Spleen (tissue), 11 donors: ENCODE results near the gene ARMH2. TPM values are rescaled to one million over a fixed set of nuclear protein-coding genes. Genes with fewer than 3 reads are reported as not detected.

ENCODE experiments used
- DNase-seq: peaks from one replicate; pipeline ENCODE4 v3.0.0-alpha.2; 2020
- H3K27ac ChIP-seq, 8 donors: fragments of 200-600 bp; sonication (generic) in 7 of 8; 1 replicate in 4 of 8; 2 replicates in 4 of 8; pipeline versions ENCODE4 v1.5.0 to v1.8.0; 2016 to 2021; ENCODE audit warnings: inconsistent platforms in 4 of 8, mild to moderate bottlenecking in 4 of 8, moderate library complexity in 1 of 8
- H3K27me3 ChIP-seq, 7 donors: fragments of 200-600 bp; sonication (generic) in 6 of 7; replicated peaks in 1 of 7; 1 replicate in 4 of 7; 2 replicates in 3 of 7; pipeline versions ENCODE4 v1.5.0 to v1.8.0; 2016 to 2021; ENCODE audit warnings: inconsistent platforms in 3 of 7, mild to moderate bottlenecking in 1 of 7
- H3K36me3 ChIP-seq, 6 donors: fragments of 200-600 bp; sonication (generic) in 5 of 6; 1 replicate in 4 of 6; 2 replicates in 2 of 6; pipeline versions ENCODE4 v1.5.0 to v1.8.0; 2016 to 2021; ENCODE audit warnings: inconsistent platforms in 2 of 6
- H3K4me1 ChIP-seq, 6 donors: fragments of 200-600 bp; sonication (generic) in 5 of 6; 1 replicate in 3 of 6; 2 replicates in 3 of 6; pipeline versions ENCODE4 v1.5.0 to v1.8.0; 2016 to 2021; ENCODE audit warnings: inconsistent platforms in 3 of 6
- H3K4me3 ChIP-seq, 8 donors: fragments of 200-600 bp; sonication (generic) in 7 of 8; 1 replicate in 4 of 8; 2 replicates in 4 of 8; pipeline versions ENCODE4 v1.5.0 to v1.8.0; 2016 to 2021; ENCODE audit warnings: inconsistent platforms in 4 of 8, mild to moderate bottlenecking in 4 of 8, moderate library complexity in 2 of 8
- H3K9me3 ChIP-seq, 8 donors: fragments of 200-600 bp; sonication (generic) in 7 of 8; 1 replicate in 4 of 8; 2 replicates in 4 of 8; pipeline versions ENCODE4 v1.5.0 to v1.8.0; 2016 to 2021; ENCODE audit warnings: inconsistent platforms in 4 of 8
- POLR2A ChIP-seq, 3 donors: fragments of 450-650 bp; IDR thresholded peaks; one replicate each; pipeline ENCODE4 v1.5.1; 2017; ENCODE audit warnings: antibody characterized with exemption in 3 of 3, mild to moderate bottlenecking in 1 of 3
- POLR2AphosphoS5 ChIP-seq, 3 donors: sonication (generic); formaldehyde crosslinking; IDR thresholded peaks; one replicate each; pipeline ENCODE4 v1.5.1; 2017; ENCODE audit warnings: antibody characterized with exemption in 3 of 3
- WGBS, 5 donors: extraction: QIAGEN DNeasy Blood & Tissue Kit in 3 of 5; methylation state at CpG; one replicate each; pipeline versions ENCODE4 v1.1.5 to v1.1.7; 2013 to 2018; 5-methylcytosine and 5-hydroxymethylcytosine counted together
- intact Hi-C: fragments of 100-400 bp; cut with DNase I; formaldehyde crosslinking; loops from one replicate; pipeline ENCODE4 v1.15.0; 2023; ENCODE audit warnings: low total_unique reads
- polyA plus RNA-seq, 3 donors: library from polyadenylated mRNA; stranded (reverse); fragments of 200-250 nt; gene quantifications; one replicate each; pipeline ENCODE4 v1.2.1, GENCODE V29; 2013
- total RNA-seq, 7 donors: library from RNA; depleted of rRNA in 3 of 7; stranded (reverse); fragments of >200 nt in 3 of 7; fragmentation: NEBNext Ultra II Directional in 4 of 7; extraction: Animal tissue kit (Norgen Biotek cat#: 25700) in 4 of 7; gene quantifications; one replicate each; pipeline versions ENCODE4 v1.1.0 to v1.2.1, GENCODE V29; 2016 to 2021
- TF ChIP-seq, protein P1 (sequence below), 11 experiments: fragments of 200-600 bp in 7 of 11; fragments of 450-650 bp in 4 of 11; sonication (generic) in 4 of 11; IDR thresholded peaks in 8 of 11; conservative IDR thresholded peaks in 3 of 11; 1 replicate in 7 of 11; 2 replicates in 4 of 11; pipeline versions ENCODE4 v1.4.0 to v1.8.0; 2016 to 2021; ENCODE audit warnings: antibody characterized with exemption in 11 of 11, inconsistent platforms in 4 of 11, mild to moderate bottlenecking in 1 of 11
- donor health status: healthy with polysubstance abuse.
- donor health status: DM: no; HTN: no; CAD: no; lungs with moderate emphysema.
- donor health status: DM: no; HTN: no; CAD: no.
- donor health status: Bipolar disorder and iron deficiency.
- donor health status: healthy.
- donor health status: DM: no; HTN: no; CAD: no.
- donor health status: DM: yes; HTN: yes; CAD: no.

Gene ARMH2
- total and polyA plus RNA-seq, 10 donors = 0.35 to 3.0 (median 1.2) TPM; not detected in 4

DNA sequence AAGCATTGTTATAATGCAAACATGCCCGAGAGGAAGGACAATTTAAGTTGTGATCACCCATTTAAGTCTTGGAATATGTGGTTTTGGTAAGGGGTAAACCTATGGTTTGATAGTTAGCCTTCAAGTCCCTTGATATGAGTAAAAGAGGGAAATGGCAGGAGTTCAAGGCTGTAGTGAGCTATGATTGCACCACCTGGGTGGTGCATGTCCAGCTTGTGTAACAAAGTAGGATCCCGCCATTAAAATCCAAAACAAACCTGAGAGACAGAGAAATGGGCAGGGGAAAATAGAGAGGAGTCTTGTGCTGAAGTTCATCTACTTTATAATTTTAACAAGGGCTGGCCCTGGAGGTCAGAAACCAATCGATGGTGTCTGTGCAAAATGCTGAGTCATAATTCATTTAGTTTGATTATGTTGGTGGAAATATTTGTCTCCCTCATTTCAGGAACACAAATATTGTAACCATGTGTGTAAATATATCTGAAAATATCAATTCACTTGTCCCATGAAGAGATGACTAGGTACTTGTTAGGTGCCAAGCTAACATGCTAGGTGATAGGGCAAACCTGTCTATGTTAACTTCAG is 23.2 kb upstream of the ARMH2 start:
- H3K27ac ChIP-seq = peak overlapping the region in 1 of 8 donors; percentile 21
- DNase-seq = no peak
- H3K4me1 ChIP-seq = peaks cover 0 to 11% (median 0%) of the 10 kb centered on the region in 6 donors
- H3K36me3 ChIP-seq = peaks cover 0 to 96% (median 67%) of the 10 kb centered on the region in 6 donors
- no peaks in the 10 kb centered on the region for H3K27me3 ChIP-seq
- intact Hi-C loops = no loop called here
- no peaks in the 10 kb centered on the region for H3K9me3 ChIP-seq
- WGBS, 5 donors = 89 to 99% (median 94%) methylated on average over 3 of the region's 3 CpGs
- no peak overlapping the region for H3K4me3 ChIP-seq
- TF ChIP-seq POLR2A (IDR thresholded peaks at IDR 0.05) = no peak
- TF ChIP-seq, protein P1, sequence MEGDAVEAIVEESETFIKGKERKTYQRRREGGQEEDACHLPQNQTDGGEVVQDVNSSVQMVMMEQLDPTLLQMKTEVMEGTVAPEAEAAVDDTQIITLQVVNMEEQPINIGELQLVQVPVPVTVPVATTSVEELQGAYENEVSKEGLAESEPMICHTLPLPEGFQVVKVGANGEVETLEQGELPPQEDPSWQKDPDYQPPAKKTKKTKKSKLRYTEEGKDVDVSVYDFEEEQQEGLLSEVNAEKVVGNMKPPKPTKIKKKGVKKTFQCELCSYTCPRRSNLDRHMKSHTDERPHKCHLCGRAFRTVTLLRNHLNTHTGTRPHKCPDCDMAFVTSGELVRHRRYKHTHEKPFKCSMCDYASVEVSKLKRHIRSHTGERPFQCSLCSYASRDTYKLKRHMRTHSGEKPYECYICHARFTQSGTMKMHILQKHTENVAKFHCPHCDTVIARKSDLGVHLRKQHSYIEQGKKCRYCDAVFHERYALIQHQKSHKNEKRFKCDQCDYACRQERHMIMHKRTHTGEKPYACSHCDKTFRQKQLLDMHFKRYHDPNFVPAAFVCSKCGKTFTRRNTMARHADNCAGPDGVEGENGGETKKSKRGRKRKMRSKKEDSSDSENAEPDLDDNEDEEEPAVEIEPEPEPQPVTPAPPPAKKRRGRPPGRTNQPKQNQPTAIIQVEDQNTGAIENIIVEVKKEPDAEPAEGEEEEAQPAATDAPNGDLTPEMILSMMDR (IDR thresholded peaks at IDR 0.05 in 8 of 11, conservative IDR thresholded peaks at IDR 0.05 in 3 of 11) = no peak
- no peak for TF ChIP-seq POLR2AphosphoS5 (IDR thresholded peaks at IDR 0.05)

DNA sequence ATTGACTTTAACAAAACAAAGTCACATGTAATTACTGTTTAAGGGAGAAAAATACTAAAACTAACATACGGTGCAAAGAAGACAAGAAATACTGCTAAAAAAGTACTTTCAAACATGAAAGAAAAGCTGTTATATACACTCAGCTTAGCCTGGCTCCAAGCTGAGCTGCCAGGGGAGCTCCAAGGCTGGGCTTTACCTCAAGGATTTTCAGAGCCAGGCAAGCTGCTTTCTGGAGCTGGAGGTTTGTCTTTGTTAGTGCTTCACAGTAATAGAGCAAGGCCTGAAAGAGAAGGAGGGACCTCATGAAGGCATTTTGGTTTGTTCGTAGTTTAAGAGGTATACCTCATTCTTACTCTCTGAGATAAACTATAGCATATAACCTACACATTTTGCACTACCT is 19.6 kb upstream of the ARMH2 start:
- WGBS, 5 donors = 93 to 97% (median 96%) methylated on average over 2 of the region's 2 CpGs
- DNase-seq = no peak
- H3K4me1 ChIP-seq = peaks cover 0 to 6% (median 0%) of the 10 kb centered on the region in 6 donors
- no peaks in the 10 kb centered on the region for H3K9me3 ChIP-seq
- no peak overlapping the region for H3K27ac ChIP-seq
- peaks cover 0 to 60% (median 38%) of the 10 kb centered on the region in 6 donors for H3K36me3 ChIP-seq
- TF ChIP-seq POLR2A (IDR thresholded peaks at IDR 0.05) (no peak), POLR2AphosphoS5 (IDR thresholded peaks at IDR 0.05) (no peak)
- TF ChIP-seq, protein P1 (IDR thresholded peaks at IDR 0.05 in 8 of 11, conservative IDR thresholded peaks at IDR 0.05 in 3 of 11) = no peak
- no peaks in the 10 kb centered on the region for H3K27me3 ChIP-seq
- intact Hi-C loops = no loop called here
- no peak overlapping the region for H3K4me3 ChIP-seq

DNA sequence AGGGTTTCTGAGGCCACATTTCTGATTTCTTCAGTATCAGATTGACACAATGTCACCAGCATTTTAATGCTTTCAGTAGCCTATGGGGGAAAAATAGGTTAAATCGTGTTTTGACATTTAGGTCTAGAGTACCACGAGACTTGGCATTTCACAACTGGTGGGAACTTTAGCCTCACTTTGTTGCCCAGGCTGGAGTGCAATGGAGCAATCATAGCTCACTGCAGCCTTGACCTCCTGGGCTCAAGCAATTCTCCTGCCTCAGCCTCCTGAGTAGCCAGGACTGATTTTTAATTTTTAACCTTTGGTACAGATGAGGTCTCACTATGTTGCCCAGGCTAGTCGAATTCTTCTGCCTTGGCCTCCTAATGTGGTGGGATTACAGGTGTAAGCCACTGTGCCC is 11.0 kb upstream of the ARMH2 start:
- H3K36me3 ChIP-seq = peaks cover 2 to 68% (median 53%) of the 10 kb centered on the region in 6 donors
- H3K4me1 ChIP-seq = no peaks in the 10 kb centered on the region
- H3K9me3 ChIP-seq = no peaks in the 10 kb centered on the region
- TF ChIP-seq, protein P1 (IDR thresholded peaks at IDR 0.05 in 8 of 11, conservative IDR thresholded peaks at IDR 0.05 in 3 of 11) = no peak
- peak in 1 of 3 donors; percentile 11 for TF ChIP-seq POLR2AphosphoS5 (IDR thresholded peaks at IDR 0.05)
- no peak for DNase-seq
- 72 to 93% (median 83%) methylated on average over 3 of the region's 3 CpGs for WGBS, 5 donors
- H3K27me3 ChIP-seq = no peaks in the 10 kb centered on the region
- intact Hi-C loops = no loop called here
- no peak overlapping the region for H3K4me3 ChIP-seq
- H3K27ac ChIP-seq = no peak overlapping the region

DNA sequence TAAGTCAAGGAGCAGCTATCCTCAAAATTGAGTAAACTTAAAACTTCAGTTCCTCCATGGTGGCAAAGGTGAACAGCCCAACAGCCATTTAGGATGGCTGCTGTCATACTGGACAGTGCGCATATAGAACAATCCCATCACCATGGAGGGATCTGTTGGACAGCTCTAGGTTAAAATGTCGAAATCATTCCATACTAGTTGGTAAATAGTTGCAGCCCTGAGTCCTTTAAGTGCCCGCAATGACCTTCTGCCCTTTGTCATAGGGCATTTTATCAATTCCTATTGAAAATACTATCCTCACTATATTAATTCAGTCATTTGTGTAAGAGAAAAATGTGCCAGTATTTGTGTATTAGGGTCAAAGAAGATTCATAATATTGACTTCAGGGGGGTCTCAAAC is 8.9 kb upstream of the ARMH2 start:
- intact Hi-C loops = no loop called here
- no peak for DNase-seq
- no peaks in the 10 kb centered on the region for H3K4me1 ChIP-seq
- H3K27ac ChIP-seq = no peak overlapping the region
- no peaks in the 10 kb centered on the region for H3K9me3 ChIP-seq
- WGBS, 5 donors = 96 to 99% (median 98%) methylated on average over 3 of the region's 3 CpGs
- peaks cover 2 to 90% (median 56%) of the 10 kb centered on the region in 6 donors for H3K36me3 ChIP-seq
- no peak overlapping the region for H3K4me3 ChIP-seq
- no peak for TF ChIP-seq POLR2A (IDR thresholded peaks at IDR 0.05)
- no peak for TF ChIP-seq POLR2AphosphoS5 (IDR thresholded peaks at IDR 0.05)
- TF ChIP-seq, protein P1 (IDR thresholded peaks at IDR 0.05 in 8 of 11, conservative IDR thresholded peaks at IDR 0.05 in 3 of 11) = no peak
- no peaks in the 10 kb centered on the region for H3K27me3 ChIP-seq
